22Rv1 (cell line): ENCODE measurements around the gene NEDD4L.

Experiments used
- H3K27ac ChIP-seq: fragments of 450-650 bp; 2 replicates; pipeline ENCODE4 v1.5.1; 2017
- ZFX ChIP-seq: fragments of 450-650 bp; IDR thresholded peaks from 2 replicates; pipeline ENCODE4 v1.6.1; 2017; ENCODE audit warnings: antibody characterized with exemption, borderline replicate concordance
- TF ChIP-seq, protein P1 (sequence below): fragments of 450-650 bp; IDR thresholded peaks from 2 replicates; pipeline ENCODE4 v1.5.1; 2017; ENCODE audit warnings: mild to moderate bottlenecking

The NEDD4L gene

DNA sequence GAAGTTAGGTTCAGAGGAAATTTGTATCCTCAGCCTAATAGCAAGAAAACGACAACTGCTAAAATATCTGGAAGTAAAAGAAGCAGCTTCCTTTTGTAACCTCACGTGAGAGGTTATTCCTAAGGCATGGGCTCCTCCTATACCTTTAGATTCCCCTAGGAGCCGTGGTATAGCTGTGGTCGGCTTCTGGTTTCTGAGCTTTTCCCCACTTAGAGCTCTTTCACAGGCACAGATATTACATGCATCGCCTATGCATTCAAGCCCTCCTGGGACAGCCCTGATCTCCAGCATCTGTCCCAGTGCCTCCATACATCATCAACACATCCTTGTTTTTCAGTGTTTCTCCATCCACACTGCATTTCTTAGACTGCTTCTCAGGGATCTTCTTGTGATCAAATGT lies 295.9 kb downstream of the NEDD4L start:
- no peak for TF ChIP-seq ZFX
- TF ChIP-seq, protein P1, sequence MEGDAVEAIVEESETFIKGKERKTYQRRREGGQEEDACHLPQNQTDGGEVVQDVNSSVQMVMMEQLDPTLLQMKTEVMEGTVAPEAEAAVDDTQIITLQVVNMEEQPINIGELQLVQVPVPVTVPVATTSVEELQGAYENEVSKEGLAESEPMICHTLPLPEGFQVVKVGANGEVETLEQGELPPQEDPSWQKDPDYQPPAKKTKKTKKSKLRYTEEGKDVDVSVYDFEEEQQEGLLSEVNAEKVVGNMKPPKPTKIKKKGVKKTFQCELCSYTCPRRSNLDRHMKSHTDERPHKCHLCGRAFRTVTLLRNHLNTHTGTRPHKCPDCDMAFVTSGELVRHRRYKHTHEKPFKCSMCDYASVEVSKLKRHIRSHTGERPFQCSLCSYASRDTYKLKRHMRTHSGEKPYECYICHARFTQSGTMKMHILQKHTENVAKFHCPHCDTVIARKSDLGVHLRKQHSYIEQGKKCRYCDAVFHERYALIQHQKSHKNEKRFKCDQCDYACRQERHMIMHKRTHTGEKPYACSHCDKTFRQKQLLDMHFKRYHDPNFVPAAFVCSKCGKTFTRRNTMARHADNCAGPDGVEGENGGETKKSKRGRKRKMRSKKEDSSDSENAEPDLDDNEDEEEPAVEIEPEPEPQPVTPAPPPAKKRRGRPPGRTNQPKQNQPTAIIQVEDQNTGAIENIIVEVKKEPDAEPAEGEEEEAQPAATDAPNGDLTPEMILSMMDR, result no peak
- H3K27ac ChIP-seq, result no peak overlapping the region

DNA sequence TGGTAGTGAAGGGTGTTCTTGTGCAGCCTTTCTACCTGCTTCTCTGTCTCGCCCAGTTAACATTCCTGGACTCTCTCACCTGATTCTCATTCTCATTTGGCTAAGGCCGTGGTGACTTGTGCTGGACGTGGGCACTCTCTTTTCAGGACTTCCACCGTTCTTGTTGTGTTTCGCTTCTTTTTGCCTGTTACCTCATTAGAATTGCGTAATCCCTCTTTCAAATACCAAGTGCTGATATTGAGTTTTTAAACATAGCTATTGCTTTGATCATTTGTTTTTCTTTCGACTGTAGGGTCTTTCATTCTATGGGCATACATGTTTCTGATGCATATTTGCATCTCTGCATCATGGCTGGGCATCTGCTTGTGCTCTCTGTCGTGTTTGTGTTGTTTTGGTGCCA lies 297.9 kb downstream of the NEDD4L start:
- no peak overlapping the region for H3K27ac ChIP-seq
- TF ChIP-seq, protein P1, result no peak
- no peak for TF ChIP-seq ZFX

DNA sequence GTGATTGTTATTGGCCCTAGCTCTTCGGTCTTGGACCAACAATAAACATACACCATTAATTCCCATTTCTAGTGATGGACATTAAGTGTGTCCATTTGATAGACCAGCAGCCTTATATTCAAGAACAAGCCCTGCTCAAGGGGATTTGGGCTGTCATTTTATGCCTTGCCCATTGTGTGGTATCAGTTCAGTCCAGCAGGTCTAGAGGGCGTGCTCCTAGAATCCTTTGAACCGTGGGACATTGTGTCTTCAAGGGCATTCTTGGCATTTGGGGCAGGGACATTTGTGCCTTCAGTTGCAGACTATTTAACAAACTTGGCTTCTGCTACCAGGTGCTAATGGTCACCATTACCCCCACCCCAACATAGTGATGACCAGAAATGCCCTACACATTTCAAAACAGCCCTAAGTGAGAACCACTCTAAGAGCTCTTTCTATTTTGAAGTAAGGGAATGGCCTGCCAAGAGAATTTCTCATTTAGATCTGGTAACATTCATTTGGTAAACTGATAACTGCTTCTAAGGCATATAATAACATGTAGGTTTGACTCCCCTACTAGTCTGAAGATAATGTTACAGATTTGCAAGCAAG lies 300.1 kb downstream of the NEDD4L start:
- H3K27ac ChIP-seq, result no peak overlapping the region
- no peak for TF ChIP-seq ZFX
- TF ChIP-seq, protein P1, result no peak

DNA sequence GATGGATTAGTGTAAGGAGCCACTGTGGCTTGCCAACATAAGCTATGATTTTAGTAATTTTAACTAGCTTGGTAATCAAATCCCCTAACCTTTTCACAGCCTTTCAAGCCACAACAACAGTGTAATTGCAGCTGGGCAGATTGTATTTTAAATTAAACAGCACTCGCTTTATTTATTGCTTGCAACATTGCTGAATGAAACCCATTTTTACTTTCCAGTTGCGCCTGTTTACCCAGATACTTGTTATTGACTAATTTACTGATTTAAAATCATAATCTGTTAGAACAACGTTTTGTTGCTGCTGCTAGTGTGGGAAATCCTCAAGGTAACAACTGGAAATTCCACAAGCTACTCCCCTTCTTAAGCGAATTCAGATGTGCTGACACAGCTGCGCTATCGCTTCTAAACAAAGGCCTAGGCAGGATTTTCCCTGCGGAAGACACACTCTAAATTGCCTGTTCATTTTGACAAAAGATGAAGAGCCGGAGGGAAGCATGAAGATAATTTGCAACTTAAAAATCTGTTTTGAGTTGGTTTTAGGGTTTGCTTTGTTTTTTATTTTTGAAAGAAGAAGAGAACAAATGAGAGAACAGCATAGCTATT lies 300.9 kb downstream of the NEDD4L start:
- TF ChIP-seq, protein P1, result no peak
- no peak for TF ChIP-seq ZFX

DNA sequence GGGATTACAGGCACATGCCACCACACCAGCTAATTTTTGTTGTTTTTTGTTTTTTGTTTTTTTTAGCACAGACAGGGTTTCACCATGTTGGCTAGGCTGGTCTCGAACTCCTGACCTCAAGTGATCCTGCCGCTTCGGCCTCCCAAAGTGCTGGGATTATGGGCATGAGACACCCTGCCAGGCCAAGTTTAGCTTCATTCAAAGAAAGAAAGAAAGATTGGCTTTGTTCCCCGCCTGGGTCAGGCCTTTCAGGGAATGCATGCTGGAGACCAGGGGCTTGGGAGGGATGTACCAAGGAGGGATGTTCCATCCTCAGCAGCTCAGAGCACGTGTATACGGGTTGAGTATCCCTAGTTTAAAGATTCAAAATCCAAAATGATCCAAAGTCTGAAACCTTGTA lies 301.8 kb downstream of the NEDD4L start:
- no peak overlapping the region for H3K27ac ChIP-seq

More for the DNA sequence above, 300.9 kb downstream of the NEDD4L start:
- H3K27ac ChIP-seq, result no peak overlapping the region

DNA sequence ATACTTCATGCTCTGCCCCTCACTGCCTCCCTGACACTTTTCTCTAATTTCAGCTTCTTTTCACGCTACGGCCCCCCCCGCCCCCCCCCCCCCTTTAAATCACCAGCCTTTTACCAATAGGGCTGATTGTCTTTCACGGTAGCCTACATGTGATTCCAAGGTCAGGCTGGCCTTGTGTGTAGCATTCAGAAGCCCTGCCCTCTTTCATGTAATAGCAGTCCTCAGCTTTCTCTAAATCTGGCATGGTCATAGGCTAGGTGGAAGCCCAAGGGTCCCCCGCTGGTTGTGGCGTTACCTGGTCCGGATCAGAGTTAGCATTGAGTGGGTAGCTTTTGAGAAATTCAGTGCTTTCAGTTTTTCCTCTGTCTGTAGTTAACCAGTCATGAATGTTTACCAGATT lies 303.1 kb downstream of the NEDD4L start:
- no peak overlapping the region for H3K27ac ChIP-seq
- no peak for TF ChIP-seq ZFX
- TF ChIP-seq, protein P1, result no peak

More for the DNA sequence above, 301.8 kb downstream of the NEDD4L start:
- no peak for TF ChIP-seq ZFX
- TF ChIP-seq, protein P1, result no peak

DNA sequence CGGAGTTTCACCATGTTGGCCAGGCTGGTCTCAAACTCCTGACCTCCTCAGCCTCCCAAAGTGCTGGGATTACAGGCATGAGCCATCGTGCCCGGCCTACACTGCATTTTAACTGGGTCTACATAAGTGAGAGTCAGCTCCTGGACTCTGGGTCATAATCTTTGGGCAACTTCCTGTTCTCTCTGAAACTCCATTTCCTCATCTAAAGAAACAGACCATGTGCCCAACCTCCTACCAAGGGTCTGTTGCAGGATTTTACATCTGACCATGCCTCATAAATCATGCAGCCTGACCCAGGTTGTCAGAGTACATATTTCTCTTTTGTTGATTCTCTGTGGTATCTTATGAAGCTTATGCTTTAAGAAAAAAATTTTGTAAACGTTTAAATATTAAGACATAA lies 304.5 kb downstream of the NEDD4L start:
- no peak overlapping the region for H3K27ac ChIP-seq
- TF ChIP-seq, protein P1, result no peak
- TF ChIP-seq ZFX, result no peak
